ENCODE measurements around the gene DOCK4.

The DOCK4 gene

GRCh38 chr7:111728635-111728995 is 477.6 kb downstream of the DOCK4 start:
- DNase-seq (ENCODE audit: low spot score) = no peak

- no peak for DNase-seq (ENCODE audit: low spot score)
Measured at GRCh38 chr7:111727905-111728634, 478.1 kb downstream of the DOCK4 start.

GRCh38 chr7:111718886-111719285 is 487.3 kb downstream of the DOCK4 start:
- no peak for DNase-seq (ENCODE audit: low spot score)

GRCh38 chr7:111711426-111712065 is 494.7 kb downstream of the DOCK4 start:
- no peak for DNase-seq (ENCODE audit: low spot score)

GRCh38 chr7:111710839-111711380 is 495.3 kb downstream of the DOCK4 start:
- DNase-seq (ENCODE audit: low spot score) = no peak

- no peak for DNase-seq (ENCODE audit: low spot score)
Measured at GRCh38 chr7:111708072-111708471, 498.1 kb downstream of the DOCK4 start.

DNA sequence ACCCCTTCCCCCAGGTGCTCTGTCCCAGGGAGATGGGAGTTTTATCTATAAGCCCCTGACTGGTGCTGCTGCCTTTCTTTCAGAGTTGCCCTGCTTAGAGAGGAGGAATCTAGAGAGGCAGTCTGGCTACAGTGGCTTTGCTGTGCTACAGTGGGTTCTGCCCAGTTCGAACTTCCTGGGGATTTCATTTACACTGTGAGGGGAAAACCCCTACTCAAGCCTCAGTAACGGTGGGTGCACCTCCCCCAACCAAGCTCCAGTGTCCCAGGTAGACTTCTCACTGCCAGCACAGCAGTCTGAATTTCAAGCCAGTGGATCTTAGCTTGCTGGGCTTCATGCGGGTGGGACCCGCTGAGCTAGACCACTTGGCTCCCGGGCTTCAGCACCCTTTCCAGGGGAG is 500.4 kb downstream of the DOCK4 start:
- no peak for DNase-seq (ENCODE audit: low spot score)

- no peak for DNase-seq (ENCODE audit: low spot score)
Measured at GRCh38 chr7:111697771-111698170, 508.4 kb downstream of the DOCK4 start.

GRCh38 chr7:111694376-111694775 is 511.8 kb downstream of the DOCK4 start:
- DNase-seq (ENCODE audit: low spot score) = no peak

DNA sequence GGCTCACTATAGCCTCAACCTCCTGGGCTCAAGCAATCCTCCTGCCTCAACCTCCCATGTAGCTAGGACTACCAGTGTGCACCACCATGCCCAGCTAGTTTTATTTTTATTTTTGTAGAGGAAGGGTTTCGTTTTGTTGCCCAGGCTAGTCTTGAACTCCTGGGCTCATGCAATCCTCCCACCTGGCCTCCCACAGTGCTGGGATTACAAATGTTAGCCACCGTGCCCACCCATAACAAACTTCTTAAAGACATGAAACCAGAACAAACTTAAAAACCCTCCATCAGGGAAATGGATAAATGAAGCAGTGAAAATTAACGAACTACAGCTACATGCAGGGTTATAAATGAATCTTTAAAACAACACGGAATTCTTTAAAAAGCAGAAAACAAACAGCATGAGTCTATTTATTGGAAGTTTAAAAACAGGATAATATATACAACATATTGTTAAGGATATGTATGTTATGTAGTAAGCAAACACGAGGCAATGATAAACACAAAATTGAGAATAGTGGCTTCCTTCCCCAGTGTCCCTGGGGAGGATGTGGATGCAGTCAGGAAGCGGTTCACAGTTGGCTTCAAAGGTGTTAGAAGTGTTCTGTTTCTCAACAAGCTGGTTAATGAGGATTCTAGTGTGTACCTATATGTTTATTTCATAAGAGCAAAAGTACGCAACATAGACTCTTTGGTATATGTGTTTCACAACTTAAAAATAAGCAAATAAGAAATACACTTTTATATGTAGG is 515.7 kb downstream of the DOCK4 start:
- DNase-seq (ENCODE audit: low spot score) = no peak

- DNase-seq (ENCODE audit: low spot score) = no peak
Measured at GRCh38 chr7:111685349-111685748, 520.9 kb downstream of the DOCK4 start.

DNA sequence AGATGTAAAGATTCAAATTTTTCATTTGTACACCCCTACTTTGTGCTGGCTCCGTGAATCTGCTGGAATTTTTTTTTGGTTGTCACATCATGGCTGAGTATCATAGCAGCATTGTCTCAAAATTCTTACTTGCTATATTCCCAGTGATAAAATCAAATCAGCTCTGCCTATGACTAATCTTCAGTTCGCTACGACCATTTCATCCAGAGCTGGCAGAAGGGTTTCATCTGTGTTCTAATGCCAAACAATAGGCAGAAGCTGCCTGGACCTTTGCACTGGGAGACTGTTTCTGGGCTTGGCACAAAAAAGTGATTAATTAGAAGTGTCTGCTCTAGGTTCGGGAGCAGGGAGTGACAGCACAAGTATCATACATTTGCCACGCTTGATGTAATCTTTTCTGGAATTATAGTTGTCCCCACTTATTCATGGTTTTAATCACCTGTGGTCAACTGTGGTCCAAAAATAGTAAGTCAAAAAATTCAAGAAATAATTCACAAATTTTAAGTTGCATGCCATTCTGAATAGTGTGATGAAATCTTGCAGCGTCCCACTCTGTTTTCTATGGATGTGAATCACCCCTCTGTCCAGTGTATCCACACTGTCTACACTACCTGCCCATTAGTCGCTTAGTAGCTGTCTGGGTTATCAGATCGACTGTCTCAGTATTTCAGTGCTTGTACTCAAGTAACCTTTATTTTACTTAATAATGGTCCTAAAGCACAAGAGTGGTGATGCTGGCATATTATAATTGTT is 523.4 kb downstream of the DOCK4 start:
- DNase-seq (ENCODE audit: low spot score) = no peak

GRCh38 chr7:111681242-111681641 is 525.0 kb downstream of the DOCK4 start:
- no peak for DNase-seq (ENCODE audit: low spot score)

GRCh38 chr7:111678986-111679385 is 527.2 kb downstream of the DOCK4 start:
- no peak for DNase-seq (ENCODE audit: low spot score)

DNA sequence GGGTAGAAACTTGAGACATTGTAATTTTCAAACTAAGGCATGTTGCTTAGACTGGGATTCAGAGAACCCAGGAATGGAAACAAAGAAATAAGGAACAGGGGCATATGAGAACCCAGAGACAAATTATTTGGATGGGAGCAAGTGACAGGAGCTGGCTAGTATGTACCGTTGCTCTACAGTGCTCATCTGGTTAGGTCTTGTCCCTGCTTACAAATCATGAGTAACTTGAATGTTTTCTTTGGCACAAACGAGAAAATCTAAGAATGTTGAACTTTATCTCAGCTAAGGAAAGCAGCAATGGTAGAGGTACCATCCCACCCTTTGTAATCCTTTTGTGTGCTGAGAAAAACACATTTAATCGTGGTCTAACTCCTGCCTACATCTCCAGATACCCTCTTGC is 527.9 kb downstream of the DOCK4 start:
- no peak for DNase-seq (ENCODE audit: low spot score)

DNA sequence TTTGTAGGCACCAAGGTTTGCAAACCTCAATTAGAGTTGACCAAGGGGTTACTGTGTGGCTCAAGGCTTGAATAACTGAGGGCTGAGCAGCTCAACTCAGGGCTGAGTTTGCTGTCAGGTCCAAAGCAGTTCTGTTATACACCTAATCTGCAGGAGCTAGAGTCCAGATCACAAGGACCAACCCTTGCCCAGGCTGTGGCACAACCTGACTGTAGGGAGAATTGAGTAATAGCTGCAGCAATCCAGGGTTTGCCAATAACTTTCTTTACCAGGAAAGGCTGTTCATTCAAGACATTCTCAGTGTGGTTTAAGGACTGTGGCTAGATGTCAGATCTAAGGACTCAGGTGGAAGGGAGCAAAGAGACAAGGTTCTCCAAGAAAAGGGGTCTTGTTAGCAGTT is 528.4 kb downstream of the DOCK4 start:
- DNase-seq (ENCODE audit: low spot score) = no peak

- DNase-seq (ENCODE audit: low spot score) = no peak
Measured at GRCh38 chr7:111676811-111677210, 529.4 kb downstream of the DOCK4 start.

Measured in NAMALWA (cell line).